Effector memory CD4-positive, alpha-beta T cell (primary cell): ENCODE results near the gene SLC25A10.
A peak's percentile ranks its signal among the peaks of the same experiment; 100 is the strongest.
"Not testable (repeated sequence)": the region's sequence is repeated elsewhere in the genome, so short reads cannot be mapped to it uniquely, and the experiment has no call there.

Experiments used
- DNase-seq, 3 donors: peaks; one replicate each; pipeline ENCODE4 v3.0.0-alpha.2; 2020
- H3K27ac ChIP-seq: 2 replicates; pipeline ENCODE4 v1.7.0; 2013; ENCODE audit warnings: mild to moderate bottlenecking, low read length, moderate library complexity; ENCODE audit not compliant: insufficient read depth, poor library complexity, severe bottlenecking
- H3K27me3 ChIP-seq: replicated peaks from 2 replicates; pipeline ENCODE4 v1.7.0; 2013; ENCODE audit warnings: mild to moderate bottlenecking, low read length; ENCODE audit not compliant: insufficient read depth, control insufficient read depth, poor library complexity, severe bottlenecking
- H3K36me3 ChIP-seq: 2 replicates; pipeline ENCODE4 v1.7.0; 2013; ENCODE audit warnings: mild to moderate bottlenecking, low read length, moderate library complexity; ENCODE audit not compliant: control insufficient read depth, insufficient read depth
- H3K4me1 ChIP-seq: 2 replicates; pipeline ENCODE4 v1.7.0; 2013; ENCODE audit warnings: low read length, mild to moderate bottlenecking; ENCODE audit not compliant: control insufficient read depth, insufficient read depth, poor library complexity, severe bottlenecking
- H3K4me3 ChIP-seq: 2 replicates; pipeline ENCODE4 v1.7.0; 2013; ENCODE audit warnings: low read length, low read depth, mild to moderate bottlenecking; ENCODE audit not compliant: insufficient read depth, poor library complexity, severe bottlenecking
- H3K9me3 ChIP-seq: 2 replicates; pipeline ENCODE4 v1.7.0; 2013; ENCODE audit warnings: mild to moderate bottlenecking, low read length, moderate library complexity; ENCODE audit not compliant: control insufficient read depth

SLC25A10 gene

DNA sequence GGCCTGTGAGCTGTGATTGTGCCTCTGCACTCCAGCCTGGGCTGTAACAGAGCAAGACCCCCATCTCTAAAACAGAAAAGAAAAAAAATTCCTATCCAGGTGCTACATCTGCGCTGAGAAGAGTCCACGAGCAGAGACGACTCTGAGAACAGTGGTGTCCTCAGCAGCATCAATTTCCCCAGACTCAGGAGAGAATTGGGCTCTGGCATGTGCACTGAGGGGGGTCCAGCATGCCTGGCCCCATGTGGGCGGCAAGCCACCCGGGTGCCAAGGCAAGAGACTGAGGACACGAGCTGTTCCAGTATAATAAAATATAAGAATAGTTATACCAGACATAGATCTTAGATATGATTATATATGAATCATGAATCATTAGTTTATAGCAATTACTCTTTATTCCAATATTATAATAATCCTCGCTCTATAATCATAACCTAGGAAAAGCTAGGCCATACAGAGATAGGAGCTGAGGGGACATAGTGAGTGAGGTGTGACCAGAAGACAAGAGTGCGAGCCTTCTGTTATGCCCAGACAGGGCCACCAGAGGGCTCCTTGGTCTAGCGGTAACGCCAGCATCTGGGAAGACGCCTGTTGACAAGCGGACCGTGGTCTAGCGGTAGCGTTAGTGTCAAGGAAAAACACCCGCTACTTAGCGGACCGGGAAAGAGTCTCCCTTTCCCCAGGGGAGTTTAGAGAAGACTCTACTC is 36.4 kb upstream of the SLC25A10 start:
- H3K27ac ChIP-seq, H3K4me3 ChIP-seq, H3K27me3 ChIP-seq, H3K4me1 ChIP-seq, H3K9me3 ChIP-seq: not testable (repeated sequence)
- H3K36me3 ChIP-seq = peaks cover 34% of the 10 kb centered on the region
- DNase-seq = peak in 1 of 3 donors; percentile 19

DNA sequence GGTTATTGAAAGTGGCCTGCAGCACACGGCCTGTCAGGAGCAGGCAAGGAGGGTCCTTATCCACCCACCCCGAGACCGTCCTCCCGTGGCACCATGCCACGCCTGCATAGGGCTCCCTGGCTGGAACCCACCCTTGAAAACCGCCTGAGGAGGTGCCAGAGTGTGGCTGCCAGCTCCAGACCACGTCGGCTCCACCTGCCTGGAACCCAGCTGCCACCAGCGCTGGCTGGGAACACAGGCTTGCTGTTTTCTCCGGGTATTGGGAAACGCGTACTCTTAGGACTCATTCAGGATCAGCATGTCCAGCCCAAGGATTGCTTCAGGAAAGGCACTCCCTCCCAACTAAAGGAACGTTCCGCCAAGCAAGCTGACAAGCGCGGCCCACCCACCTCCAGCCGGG is 35.2 kb upstream of the SLC25A10 start:
- H3K27ac ChIP-seq = no peak overlapping the region
- H3K36me3 ChIP-seq = peaks cover 22% of the 10 kb centered on the region
- H3K9me3 ChIP-seq = no peaks in the 10 kb centered on the region
- no peak for DNase-seq
- no peak overlapping the region for H3K4me3 ChIP-seq
- no peaks in the 10 kb centered on the region for H3K27me3 ChIP-seq
- no peaks in the 10 kb centered on the region for H3K4me1 ChIP-seq

GRCh38 chr17:81680150-81680549 is 31.9 kb upstream of the SLC25A10 start:
- Histone ChIP-seq H3K27me3 (no peaks in the 10 kb centered on the region), H3K9me3 (no peaks in the 10 kb centered on the region), H3K36me3 (no peaks in the 10 kb centered on the region), H3K27ac (no peak overlapping the region), H3K4me1 (peaks cover 16% of the 10 kb centered on the region), H3K4me3 (no peak overlapping the region)
- DNase-seq = no peak

- Histone ChIP-seq H3K27me3 (no peaks in the 10 kb centered on the region), H3K4me3 (no peak overlapping the region)
- DNase-seq = no peak
These were observed 30.4 kb upstream of the SLC25A10 start for GRCh38 chr17:81681672-81682071.

GRCh38 chr17:81682565-81683207 is 29.4 kb upstream of the SLC25A10 start:
- Histone ChIP-seq H3K4me3 (peak overlapping the region; percentile 79), H3K27me3 (no peaks in the 10 kb centered on the region), H3K27ac (peak overlapping the region; percentile 67), H3K36me3 (peaks cover 16% of the 10 kb centered on the region), H3K4me1 (peaks cover 20% of the 10 kb centered on the region), H3K9me3 (no peaks in the 10 kb centered on the region)
- DNase-seq = no peak

More at GRCh38 chr17:81681672-81682071, 30.4 kb upstream of the SLC25A10 start:
- Histone ChIP-seq H3K36me3 (peaks cover 6% of the 10 kb centered on the region), H3K9me3 (no peaks in the 10 kb centered on the region), H3K27ac (no peak overlapping the region), H3K4me1 (peaks cover 20% of the 10 kb centered on the region)

GRCh38 chr17:81683208-81683583 is 28.9 kb upstream of the SLC25A10 start:
- Histone ChIP-seq H3K4me3 (peak overlapping the region; percentile 79), H3K27me3 (no peaks in the 10 kb centered on the region), H3K4me1 (peaks cover 20% of the 10 kb centered on the region), H3K36me3 (peaks cover 22% of the 10 kb centered on the region), H3K9me3 (no peaks in the 10 kb centered on the region), H3K27ac (peak overlapping the region; percentile 67)
- no peak for DNase-seq

GRCh38 chr17:81683584-81684441 is 28.3 kb upstream of the SLC25A10 start, which contains the start of the genes ARL16 and HGS:
TSS of gene ARL16 (minus strand) at chr17:81683797. CDS start at chr17:81683753, 44 bp downstream.
TSS of gene HGS (plus strand) at chr17:81684011. CDS start at chr17:81684067, 56 bp downstream.
- Histone ChIP-seq H3K9me3 (no peaks in the 10 kb centered on the region), H3K36me3 (peaks cover 28% of the 10 kb centered on the region), H3K27me3 (no peaks in the 10 kb centered on the region), H3K4me3 (peak within 1 kb of the TSS; percentile 79), H3K27ac (peak within 1 kb of the TSS; percentile 67), H3K4me1 (peaks cover 20% of the 10 kb centered on the region)
- peak; percentile 95 to 96 (median 95) for DNase-seq

DNA sequence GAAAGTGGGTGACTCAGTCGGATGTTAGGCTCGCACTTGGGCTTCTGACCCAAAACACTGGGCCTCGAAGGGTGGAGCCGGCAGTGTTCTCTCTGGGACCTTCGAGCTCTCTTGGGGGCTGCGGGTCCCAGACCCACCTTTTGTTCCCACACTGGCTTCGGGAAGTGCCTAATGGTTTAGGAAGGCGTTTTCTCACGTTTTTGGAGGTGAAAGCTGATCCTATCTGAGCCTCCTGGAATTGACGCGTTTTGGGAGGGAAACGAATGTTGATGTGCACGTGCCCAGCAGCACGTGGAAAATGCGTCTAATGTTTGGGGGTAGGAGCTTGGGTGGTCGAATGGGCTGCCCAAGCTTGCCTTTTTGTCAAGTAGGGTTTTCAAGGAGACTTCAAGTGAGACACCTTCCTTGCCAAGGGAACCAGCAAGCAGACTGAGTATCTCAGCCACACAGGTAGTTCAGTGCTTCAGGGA is 27.6 kb upstream of the SLC25A10 start:
- no peak for DNase-seq
- Histone ChIP-seq H3K9me3 (no peaks in the 10 kb centered on the region), H3K4me1 (peaks cover 20% of the 10 kb centered on the region), H3K27ac (peak overlapping the region; percentile 67), H3K36me3 (peaks cover 34% of the 10 kb centered on the region), H3K4me3 (peak overlapping the region; percentile 79), H3K27me3 (no peaks in the 10 kb centered on the region)

- peak overlapping the region; percentile 67 for H3K27ac ChIP-seq
- DNase-seq = no peak
- no peaks in the 10 kb centered on the region for H3K9me3 ChIP-seq
- peak overlapping the region; percentile 79 for H3K4me3 ChIP-seq
- H3K27me3 ChIP-seq = no peaks in the 10 kb centered on the region
- peaks cover 20% of the 10 kb centered on the region for H3K4me1 ChIP-seq
- peaks cover 41% of the 10 kb centered on the region for H3K36me3 ChIP-seq
These were observed 27.0 kb upstream of the SLC25A10 start for GRCh38 chr17:81685108-81685507.
